Adipocyte (in vitro differentiated cells): ENCODE data around the gene SLC22A5.

ENCODE experiments used
- DNase-seq: peaks from one replicate; pipeline ENCODE4 v3.0.0-alpha.2; 2015; ENCODE audit warnings: low read depth
- H3K27me3 ChIP-seq: replicated peaks from 2 replicates; pipeline ENCODE4 v1.7.0; 2013; ENCODE audit warnings: mild to moderate bottlenecking, low read length, moderate library complexity; ENCODE audit not compliant: control insufficient read depth, insufficient read depth
- H3K36me3 ChIP-seq: 2 replicates; pipeline ENCODE4 v1.7.0; 2013; ENCODE audit warnings: low read length, mild to moderate bottlenecking, moderate library complexity; ENCODE audit not compliant: control insufficient read depth, insufficient read depth, severe bottlenecking
- H3K4me1 ChIP-seq: 2 replicates; pipeline ENCODE4 v1.7.0; 2013; ENCODE audit warnings: mild to moderate bottlenecking, low read length, moderate library complexity; ENCODE audit not compliant: control insufficient read depth, insufficient read depth
- H3K4me3 ChIP-seq: 2 replicates; pipeline ENCODE4 v1.7.0; 2013; ENCODE audit warnings: mild to moderate bottlenecking, low read length, moderate library complexity
- H3K9ac ChIP-seq: 2 replicates; pipeline ENCODE4 v1.7.0; 2013; ENCODE audit warnings: mild to moderate bottlenecking, low read length, moderate library complexity
- H3K9me3 ChIP-seq: 2 replicates; pipeline ENCODE4 v1.7.0; 2013; ENCODE audit warnings: mild to moderate bottlenecking, low read length, moderate library complexity; ENCODE audit not compliant: control insufficient read depth

The SLC22A5 gene

DNA sequence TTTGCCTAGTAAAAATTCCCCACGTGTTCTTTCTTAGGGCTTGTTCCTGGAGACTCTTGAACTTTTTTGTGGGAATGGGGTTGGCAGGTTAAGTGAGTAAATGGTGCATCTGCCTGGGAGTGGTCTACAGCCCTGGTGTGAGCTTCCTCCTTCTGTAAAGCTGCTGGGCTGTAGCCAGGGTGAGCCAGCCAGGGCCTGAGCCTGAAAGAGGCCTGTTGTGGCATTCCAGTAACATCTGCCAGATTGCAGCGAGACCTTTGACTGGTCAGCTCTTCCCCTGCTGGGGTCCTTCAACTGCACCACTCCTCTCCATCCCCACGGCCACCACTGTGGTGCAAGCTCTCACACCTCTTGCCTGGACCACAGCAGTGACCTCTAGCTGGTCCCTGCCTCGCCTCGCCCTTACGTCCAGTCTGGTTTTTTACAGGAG is 47.5 kb downstream of the SLC22A5 start:
- H3K4me1 ChIP-seq, result peaks cover 81% of the 10 kb centered on the region
- peak overlapping the region; percentile 8 for H3K4me3 ChIP-seq
- H3K9ac ChIP-seq, result peak overlapping the region; percentile 43
- H3K9me3 ChIP-seq, result no peaks in the 10 kb centered on the region
- no peak for DNase-seq
- H3K27me3 ChIP-seq, result no peaks in the 10 kb centered on the region
- no peaks in the 10 kb centered on the region for H3K36me3 ChIP-seq

DNA sequence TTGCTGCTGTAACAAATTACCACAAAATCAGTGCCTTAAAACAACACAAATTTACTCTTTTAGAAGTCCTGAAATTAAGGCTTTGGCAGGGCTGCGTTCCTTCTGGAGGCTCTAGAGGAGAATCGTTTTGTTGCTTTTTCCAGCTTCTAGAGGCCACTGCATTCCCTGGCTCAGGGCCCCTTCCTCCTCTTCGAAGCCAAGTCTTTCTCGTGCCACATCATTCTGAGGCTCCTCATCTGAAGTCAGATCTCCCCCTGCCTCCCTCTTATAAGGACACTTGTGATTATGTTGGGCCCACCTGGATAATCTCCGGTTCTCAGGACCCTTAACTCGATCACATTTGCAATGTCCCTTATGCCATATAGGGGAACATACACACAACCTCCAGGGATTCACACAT is 48.0 kb downstream of the SLC22A5 start:
- DNase-seq, result no peak
- Histone ChIP-seq H3K9me3 (no peaks in the 10 kb centered on the region), H3K27me3 (no peaks in the 10 kb centered on the region), H3K9ac (peak overlapping the region; percentile 43), H3K36me3 (no peaks in the 10 kb centered on the region), H3K4me3 (peak overlapping the region; percentile 8), H3K4me1 (peaks cover 82% of the 10 kb centered on the region)

- Histone ChIP-seq H3K9ac (peak overlapping the region; percentile 13), H3K4me1 (peaks cover 82% of the 10 kb centered on the region), H3K9me3 (no peaks in the 10 kb centered on the region), H3K36me3 (no peaks in the 10 kb centered on the region), H3K27me3 (no peaks in the 10 kb centered on the region), H3K4me3 (no peak overlapping the region)
- DNase-seq, result no peak
Observed at GRCh38 chr5:132417889-132418485, 48.5 kb downstream of the SLC22A5 start.

DNA sequence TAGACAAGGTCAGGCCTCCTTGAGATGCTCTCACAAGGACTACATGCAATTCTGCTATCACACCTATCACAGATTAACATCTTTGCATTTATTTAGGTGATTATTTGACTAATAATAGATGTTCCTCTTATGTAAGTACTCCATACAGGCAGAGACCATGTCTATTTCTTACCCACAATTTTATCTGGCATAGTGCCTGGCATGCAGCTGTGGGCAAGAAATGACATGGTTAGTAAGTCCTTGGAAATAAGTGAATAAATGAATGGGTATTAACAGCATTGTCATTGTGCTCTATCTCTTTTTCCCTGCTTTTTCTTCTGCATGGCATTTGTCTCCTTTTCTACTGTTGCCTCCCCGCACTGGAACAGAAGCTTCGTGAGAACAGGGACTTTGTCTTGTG is 49.4 kb downstream of the SLC22A5 start:
- Histone ChIP-seq H3K9ac (peak overlapping the region; percentile 55), H3K4me3 (no peak overlapping the region), H3K27me3 (no peaks in the 10 kb centered on the region), H3K4me1 (peaks cover 82% of the 10 kb centered on the region), H3K9me3 (no peaks in the 10 kb centered on the region), H3K36me3 (no peaks in the 10 kb centered on the region)
- no peak for DNase-seq

DNA sequence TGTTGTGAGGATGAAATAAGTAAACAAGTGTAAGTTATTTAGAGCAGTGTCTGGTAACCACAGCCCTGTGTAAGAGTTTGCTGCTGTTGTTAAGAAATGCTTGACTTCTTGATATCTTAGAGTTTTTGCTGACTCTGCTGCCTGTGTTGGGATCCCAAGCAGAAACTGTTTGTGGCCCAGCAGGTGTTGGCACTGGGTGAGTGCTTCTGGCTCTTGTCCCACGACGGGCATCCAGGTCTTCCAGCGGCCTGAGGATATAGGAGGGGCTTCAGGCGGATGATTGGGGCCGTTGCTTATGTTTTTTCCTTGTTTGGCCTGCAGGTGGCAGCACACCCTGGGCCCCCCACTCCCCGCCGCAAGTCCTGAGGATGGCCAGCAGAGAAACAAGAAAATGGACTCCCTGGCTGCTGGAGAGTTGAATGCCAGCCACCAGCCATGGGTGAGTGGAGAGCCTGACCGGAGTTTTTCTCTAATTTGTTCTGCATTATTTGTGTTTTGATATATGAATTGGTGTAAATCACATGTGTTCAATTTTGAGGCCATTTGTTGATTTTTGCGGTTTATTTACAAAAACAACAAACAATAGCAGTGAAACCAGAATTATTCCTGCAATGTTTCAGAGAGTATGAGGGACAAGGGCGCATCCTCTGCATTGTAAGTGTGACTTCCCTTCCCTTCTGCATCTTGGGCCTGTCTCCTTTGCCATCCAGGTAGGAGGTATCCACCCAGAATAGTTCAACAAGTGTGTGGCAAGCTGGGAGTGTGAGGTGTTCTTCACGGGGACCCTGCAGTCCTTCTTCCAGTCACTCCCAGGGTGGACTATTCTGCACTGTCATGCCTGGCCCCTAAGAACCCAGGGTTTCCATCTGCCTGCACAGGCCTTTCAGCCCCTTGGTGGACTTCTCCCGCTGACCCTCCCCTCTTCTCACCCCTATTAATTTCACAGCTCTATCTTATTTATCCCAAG is 50.3 kb downstream of the SLC22A5 start:
- Histone ChIP-seq H3K9me3 (no peaks in the 10 kb centered on the region), H3K4me1 (peaks cover 77% of the 10 kb centered on the region), H3K4me3 (no peak overlapping the region), H3K27me3 (no peaks in the 10 kb centered on the region), H3K36me3 (no peaks in the 10 kb centered on the region), H3K9ac (peak overlapping the region; percentile 55)
- peak; percentile 87 for DNase-seq

GRCh38 chr5:132420706-132421272 is 51.3 kb downstream of the SLC22A5 start:
- Histone ChIP-seq H3K9me3 (no peaks in the 10 kb centered on the region), H3K9ac (peak overlapping the region; percentile 21), H3K27me3 (no peaks in the 10 kb centered on the region), H3K4me1 (peaks cover 74% of the 10 kb centered on the region), H3K36me3 (no peaks in the 10 kb centered on the region), H3K4me3 (no peak overlapping the region)
- DNase-seq, result no peak

DNA sequence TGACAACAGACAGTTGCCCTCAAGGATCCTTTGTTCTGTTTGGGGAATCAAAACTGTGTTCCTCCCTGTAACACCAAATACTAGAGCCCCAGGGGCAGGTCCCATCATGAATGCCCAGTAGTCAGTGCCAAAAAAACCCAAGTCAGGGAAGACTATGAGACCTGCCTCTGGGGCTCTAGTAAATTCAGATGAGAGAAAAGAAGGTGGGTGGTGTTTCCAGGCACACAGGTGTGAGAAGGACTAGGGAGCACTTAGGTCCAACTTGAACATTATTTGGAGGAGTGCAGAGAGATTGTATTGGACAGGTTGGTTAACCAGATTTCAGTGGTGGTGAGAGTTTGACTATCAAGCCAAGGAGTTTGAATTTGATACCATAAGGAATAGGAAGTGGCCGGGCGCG is 52.0 kb downstream of the SLC22A5 start:
- H3K4me3 ChIP-seq, result no peak overlapping the region
- no peaks in the 10 kb centered on the region for H3K36me3 ChIP-seq

GRCh38 chr5:132422720-132423437 is 53.4 kb downstream of the SLC22A5 start:
- no peak overlapping the region for H3K4me3 ChIP-seq
- no peaks in the 10 kb centered on the region for H3K36me3 ChIP-seq
- H3K4me1 ChIP-seq, result peaks cover 74% of the 10 kb centered on the region
- no peak for DNase-seq
- H3K9me3 ChIP-seq, result no peaks in the 10 kb centered on the region
- H3K27me3 ChIP-seq, result no peaks in the 10 kb centered on the region
- peak overlapping the region; percentile 32 for H3K9ac ChIP-seq

More for the DNA sequence above, 52.0 kb downstream of the SLC22A5 start:
- no peak overlapping the region for H3K9ac ChIP-seq
- DNase-seq, result no peak
- H3K4me1 ChIP-seq, result peaks cover 74% of the 10 kb centered on the region
- no peaks in the 10 kb centered on the region for H3K27me3 ChIP-seq
- no peaks in the 10 kb centered on the region for H3K9me3 ChIP-seq

DNA sequence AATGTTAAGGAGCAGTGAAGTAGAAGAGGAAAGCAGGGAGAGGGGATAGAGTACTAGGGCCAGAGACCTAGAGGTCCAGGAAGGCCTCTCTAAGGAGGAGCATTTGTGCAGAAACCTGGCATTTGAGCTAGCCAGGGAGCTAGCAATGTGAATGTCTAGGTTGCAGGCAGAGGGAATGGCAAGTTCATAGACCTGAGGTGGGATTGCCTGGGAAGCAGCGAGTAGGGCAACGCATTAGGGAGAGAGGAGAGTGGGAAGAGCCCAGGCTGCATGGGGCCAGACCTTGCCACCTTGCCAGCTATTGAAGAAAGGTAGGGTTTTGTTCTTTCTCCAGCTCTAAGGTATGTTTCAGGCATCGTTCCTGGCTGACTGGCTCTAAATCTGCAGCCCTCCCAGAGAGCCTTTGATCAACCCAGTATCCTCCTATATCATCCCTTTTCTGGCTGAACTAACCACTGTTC is 54.0 kb downstream of the SLC22A5 start:
- Histone ChIP-seq H3K9ac (no peak overlapping the region), H3K4me3 (no peak overlapping the region), H3K4me1 (peaks cover 77% of the 10 kb centered on the region), H3K9me3 (no peaks in the 10 kb centered on the region), H3K27me3 (no peaks in the 10 kb centered on the region), H3K36me3 (no peaks in the 10 kb centered on the region)
- DNase-seq, result no peak

DNA sequence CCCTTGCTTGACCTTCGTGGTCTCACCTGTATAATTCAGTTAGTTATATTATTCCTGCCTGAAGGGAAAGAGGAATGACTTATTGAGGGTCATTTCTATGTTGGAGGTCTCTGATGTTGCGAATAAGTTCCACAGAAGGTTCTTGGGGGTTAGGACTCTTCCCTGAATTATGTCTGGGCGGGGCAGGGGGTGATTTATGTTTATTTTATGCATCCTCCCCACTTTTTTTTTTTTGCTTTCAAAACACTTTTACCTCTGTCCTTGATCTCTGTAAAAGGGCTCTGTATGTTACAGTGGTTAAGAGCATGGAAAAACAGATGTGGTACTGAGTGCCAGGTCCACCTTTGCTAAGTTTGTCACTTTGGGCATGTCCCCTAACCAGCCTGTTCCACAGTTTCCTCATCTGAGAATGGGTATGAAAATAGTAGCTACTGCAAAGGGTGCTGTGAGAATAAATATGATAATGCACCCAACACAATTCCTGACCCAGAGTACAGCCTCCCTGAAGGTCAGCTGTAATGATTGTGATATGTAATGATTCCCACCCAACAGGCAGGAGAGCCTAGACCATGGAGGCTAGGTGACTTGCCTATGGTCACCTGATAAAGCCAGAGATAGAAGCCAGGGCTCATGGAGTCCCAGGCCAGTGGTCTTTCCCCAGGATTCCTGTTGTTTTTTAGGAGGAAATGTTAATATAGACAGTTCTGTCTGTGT is 54.8 kb downstream of the SLC22A5 start:
- H3K36me3 ChIP-seq, result no peaks in the 10 kb centered on the region
- H3K9me3 ChIP-seq, result no peaks in the 10 kb centered on the region
- DNase-seq, result no peak
- H3K4me1 ChIP-seq, result peaks cover 83% of the 10 kb centered on the region
- no peak overlapping the region for H3K9ac ChIP-seq
- no peaks in the 10 kb centered on the region for H3K27me3 ChIP-seq
- no peak overlapping the region for H3K4me3 ChIP-seq
